ENCODE results near the gene PSTPIP1. TPM values are rescaled to one million over a fixed set of nuclear protein-coding genes. Genes with fewer than 3 reads are reported as not detected.
A peak's percentile ranks its signal among the peaks of the same experiment; 100 is the strongest.

PSTPIP1 gene
- total and polyA plus RNA-seq, 2 experiments from 2014 or later = 0.80 to 3.7 TPM

DNA sequence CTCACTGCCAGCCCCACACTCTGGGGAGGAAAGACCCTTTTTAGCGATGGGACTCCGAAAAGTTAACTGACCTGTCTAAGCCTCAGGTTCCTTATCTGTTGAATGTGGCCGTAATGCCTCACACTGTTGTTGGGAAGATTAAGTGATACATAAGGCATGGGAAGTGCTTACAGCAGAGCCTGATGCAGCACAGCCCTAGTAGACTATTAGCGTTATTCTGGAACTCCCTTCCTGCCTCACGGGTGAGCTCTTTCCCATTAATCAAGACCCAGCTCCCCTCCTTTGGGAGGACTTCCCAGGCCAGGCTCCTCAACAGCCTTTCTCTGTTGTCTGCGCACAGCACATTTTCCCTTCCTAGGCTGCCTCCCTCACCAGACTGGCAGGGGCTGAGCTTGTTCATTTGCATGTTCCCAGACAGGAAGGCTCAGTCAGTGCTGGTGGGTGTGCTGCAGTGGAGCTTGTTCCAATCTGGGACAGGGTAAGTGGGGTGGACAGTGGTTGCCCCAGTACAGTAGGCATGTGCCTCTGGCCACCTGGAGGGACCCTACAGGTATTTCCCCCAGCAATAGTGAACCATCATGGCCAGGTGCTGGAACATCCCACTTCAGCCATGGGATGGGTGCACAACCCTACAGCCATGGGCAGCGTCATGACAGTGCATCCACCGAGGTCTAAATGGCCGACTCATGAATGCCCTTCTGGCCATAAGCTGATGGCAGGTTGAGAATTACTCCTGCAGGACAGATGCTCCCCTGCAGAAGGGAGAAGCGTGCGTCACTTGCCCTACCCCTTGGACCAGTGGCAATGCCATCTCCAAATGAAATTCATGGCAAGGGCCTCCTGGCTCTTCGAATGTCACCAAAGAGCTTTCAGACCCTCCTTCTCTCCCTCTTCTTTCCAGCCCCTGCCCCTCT is 5.8 kb upstream of the PSTPIP1 start:
- ATAC-seq (no peak; the same call in 2 of the 3 replicates), DNase-seq (ENCODE audit: low spot score) (no peak)
- Mint-ChIP-seq H3K4me1 (peaks cover 8% of the 10 kb centered on the region), H3K36me3 (ENCODE audit: low read depth) (no peaks in the 10 kb centered on the region), H3K9me3 (no peaks in the 10 kb centered on the region), H3K27ac (no peak overlapping the region), H3K4me3 (no peak overlapping the region), H3K27me3 (ENCODE audit: insufficient read depth, low read depth, poor library complexity) (peaks cover under 1% of the 10 kb centered on the region)
- Histone ChIP-seq H3K9me2 (ENCODE audit: insufficient read depth) (no peaks in the 10 kb centered on the region), H3K27ac (ENCODE audit: low read depth) (no peak overlapping the region), H3K4me1 (ENCODE audit: insufficient read depth) (no peaks in the 10 kb centered on the region), H4K20me1 (replicated peaks; ENCODE audit: insufficient read depth) (no peaks in the 10 kb centered on the region), H3K4me2 (no peak overlapping the region), H2AFZ (peak overlapping the region; percentile 87), H3K4me3 (no peak overlapping the region), H3K27me3 (ENCODE audit: insufficient read depth) (no peaks in the 10 kb centered on the region), H3F3A (replicated peaks; ENCODE audit: low read depth) (no peaks in the 10 kb centered on the region), H3K36me3 (ENCODE audit: insufficient read depth) (no peaks in the 10 kb centered on the region), H3K79me2 (replicated peaks; ENCODE audit: insufficient read depth) (no peaks in the 10 kb centered on the region)
- no peak for TF ChIP-seq ZNF462 (CRISPR knock-in tag; IDR thresholded peaks at IDR 0.05)
- TF ChIP-seq CTCF (conservative IDR thresholded peaks at IDR 0.05; ENCODE audit: low read depth in 2 of 2) = no peak
- no peak for TF ChIP-seq ZNF114 (CRISPR knock-in tag; IDR thresholded peaks at IDR 0.05)
- TF ChIP-seq EZH2phosphoT487 (IDR thresholded peaks at IDR 0.05; ENCODE audit: unreplicated experiment) = no peak
- no peak for TF ChIP-seq ZNF331 (CRISPR knock-in tag; IDR thresholded peaks at IDR 0.05; ENCODE audit: low read depth)
- TF ChIP-seq STAT1 (IDR thresholded peaks at IDR 0.05; ENCODE audit: unreplicated experiment) = no peak
- no peak for TF ChIP-seq EZH2 (IDR thresholded peaks at IDR 0.05; ENCODE audit: low read depth, unreplicated experiment)
- TF ChIP-seq POLR2AphosphoS5 (IDR thresholded peaks at IDR 0.05; ENCODE audit: low read depth) = no peak
- TF ChIP-seq, protein P1, sequence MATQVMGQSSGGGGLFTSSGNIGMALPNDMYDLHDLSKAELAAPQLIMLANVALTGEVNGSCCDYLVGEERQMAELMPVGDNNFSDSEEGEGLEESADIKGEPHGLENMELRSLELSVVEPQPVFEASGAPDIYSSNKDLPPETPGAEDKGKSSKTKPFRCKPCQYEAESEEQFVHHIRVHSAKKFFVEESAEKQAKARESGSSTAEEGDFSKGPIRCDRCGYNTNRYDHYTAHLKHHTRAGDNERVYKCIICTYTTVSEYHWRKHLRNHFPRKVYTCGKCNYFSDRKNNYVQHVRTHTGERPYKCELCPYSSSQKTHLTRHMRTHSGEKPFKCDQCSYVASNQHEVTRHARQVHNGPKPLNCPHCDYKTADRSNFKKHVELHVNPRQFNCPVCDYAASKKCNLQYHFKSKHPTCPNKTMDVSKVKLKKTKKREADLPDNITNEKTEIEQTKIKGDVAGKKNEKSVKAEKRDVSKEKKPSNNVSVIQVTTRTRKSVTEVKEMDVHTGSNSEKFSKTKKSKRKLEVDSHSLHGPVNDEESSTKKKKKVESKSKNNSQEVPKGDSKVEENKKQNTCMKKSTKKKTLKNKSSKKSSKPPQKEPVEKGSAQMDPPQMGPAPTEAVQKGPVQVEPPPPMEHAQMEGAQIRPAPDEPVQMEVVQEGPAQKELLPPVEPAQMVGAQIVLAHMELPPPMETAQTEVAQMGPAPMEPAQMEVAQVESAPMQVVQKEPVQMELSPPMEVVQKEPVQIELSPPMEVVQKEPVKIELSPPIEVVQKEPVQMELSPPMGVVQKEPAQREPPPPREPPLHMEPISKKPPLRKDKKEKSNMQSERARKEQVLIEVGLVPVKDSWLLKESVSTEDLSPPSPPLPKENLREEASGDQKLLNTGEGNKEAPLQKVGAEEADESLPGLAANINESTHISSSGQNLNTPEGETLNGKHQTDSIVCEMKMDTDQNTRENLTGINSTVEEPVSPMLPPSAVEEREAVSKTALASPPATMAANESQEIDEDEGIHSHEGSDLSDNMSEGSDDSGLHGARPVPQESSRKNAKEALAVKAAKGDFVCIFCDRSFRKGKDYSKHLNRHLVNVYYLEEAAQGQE (IDR thresholded peaks at IDR 0.05; ENCODE audit: unreplicated experiment) = no peak
- TF ChIP-seq NANOG (IDR thresholded peaks at IDR 0.05; ENCODE audit: borderline replicate concordance) = no peak
